Right lobe of liver (tissue), 6 donors: ENCODE measurements around the gene RINL. TPM values are rescaled to one million over a fixed set of nuclear protein-coding genes. Genes with fewer than 3 reads are reported as not detected.
A peak's percentile ranks its signal among the peaks of the same experiment; 100 is the strongest.

Source experiments
- ATAC-seq, 4 donors: fragments of 200-7000 bp; cut with Tn5 transposase; one replicate each; pipeline ENCODE4 v1.9.1; 2020; ENCODE audit warnings: mild to moderate bottlenecking in 4 of 4, moderate library complexity in 4 of 4
- DNase-seq, 3 donors: peaks; one replicate each; pipeline ENCODE4 v3.0.0-alpha.2; 2020
- H3K27ac ChIP-seq, 3 donors: fragments of 200-600 bp; one replicate each; pipeline ENCODE4 v1.8.0; 2022
- H3K27me3 ChIP-seq, 2 donors: fragments of 200-600 bp; one replicate each; pipeline ENCODE4 v1.8.0; 2022
- H3K36me3 ChIP-seq, 4 donors: fragments of 200-600 bp; sonication (generic) in 1 of 4; one replicate each; pipeline versions ENCODE4 v1.5.1 to v1.8.0; 2017 to 2022; ENCODE audit warnings: control low read depth in 1 of 4
- H3K4me1 ChIP-seq, 4 donors: fragments of 200-600 bp; sonication (generic) in 1 of 4; one replicate each; pipeline versions ENCODE4 v1.5.1 to v1.8.0; 2017 to 2022; ENCODE audit warnings: control low read depth in 1 of 4
- H3K4me3 ChIP-seq, 3 donors: fragments of 200-600 bp; one replicate each; pipeline ENCODE4 v1.8.0; 2022
- H3K9me3 ChIP-seq, 4 donors: fragments of 200-600 bp; sonication (generic) in 1 of 4; one replicate each; pipeline versions ENCODE4 v1.5.1 to v1.8.0; 2017 to 2022; ENCODE audit warnings: control low read depth in 1 of 4
- CTCF ChIP-seq, 4 donors: fragments of 200-600 bp in 3 of 4; fragments of 450-650 bp in 1 of 4; IDR thresholded peaks; one replicate each; pipeline versions ENCODE4 v1.5.1 to v1.8.0; 2016 to 2022; ENCODE audit warnings: antibody characterized with exemption in 4 of 4, mild to moderate bottlenecking in 2 of 4
- POLR2A ChIP-seq: fragments of 450-650 bp; IDR thresholded peaks from one replicate; pipeline ENCODE4 v1.6.1; 2017; ENCODE audit warnings: antibody characterized with exemption, mild to moderate bottlenecking
- WGBS: methylation state at CpG from one replicate; pipeline ENCODE4 v1.1.6; 2018; ENCODE audit warnings: low coverage, low lambda C conversion rate; ENCODE audit not compliant: insufficient coverage; ENCODE audit errors: missing lambda C conversion rate; 5-methylcytosine and 5-hydroxymethylcytosine counted together
- intact Hi-C, 2 donors: fragments of 100-400 bp; cut with DNase I; formaldehyde crosslinking; loops; one replicate each; pipeline versions ENCODE4 v1.11.2 to v1.14.1; 2022
- long read RNA-seq: library from polyadenylated mRNA; unstranded; transcript quantifications from one replicate; pipeline ENCODE4 v2.0.0, GENCODE V29; 2019
- total RNA-seq, 6 experiments: library from RNA; depleted of rRNA in 2 of 6; stranded (reverse); fragments of >200 nt in 2 of 6; fragmentation: NEBNext Ultra II Directional in 3 of 6; extraction: Animal tissue kit (Norgen Biotek cat#: 25700) in 3 of 6; gene quantifications; one replicate each; pipeline versions ENCODE4 v1.1.0 to v1.2.4, GENCODE V29; 2016 to 2023
- donor health status: DM: no; HTN: yes; CAD: no.
- donor health status: DM: no; HTN: no; CAD: no.
- donor health status: DM: no; HTN: no; CAD: no.
- donor health status: DM: no; HTN: yes; CAD: no.
- donor health status: DM: no; HTN: yes; CAD: no.

Gene RINL
- total RNA-seq: 10 to 100 TPM in 2 of 6 experiments, 1 to 10 TPM in 4; 3.3 to 13.8 (median 5.5) TPM
- long read RNA-seq, partial matches to known transcripts: 3 of 3 reads
- long read RNA-seq, other reads (novel, unspliced or antisense): 0 of 3 reads

GRCh38 chr19:38877781-38878574 is at the start of gene RINL:
Gene RINL (minus strand): TSS chr19:38878275. CDS start chr19:38876742, 1,533 bp downstream.
- ATAC-seq (peak; percentile 44 to 81 (median 67)), DNase-seq (peak in 1 of 3 donors; percentile 70)
- Histone ChIP-seq H3K4me3 (no peak within 1 kb of the TSS), H3K36me3 (no peaks in the 10 kb centered on the region), H3K4me1 (no peaks in the 10 kb centered on the region), H3K27ac (peak within 1 kb of the TSS; percentile 9 to 51 (median 20)), H3K9me3 (no peaks in the 10 kb centered on the region), H3K27me3 (no peaks in the 10 kb centered on the region)
- no peak for TF ChIP-seq POLR2A
- TF ChIP-seq CTCF (IDR thresholded peaks at IDR 0.05): no peak
- whole genome bisulfite sequencing: 39% methylated on average over 7 of the region's 11 CpGs
- intact Hi-C loops: no loop called here

- peaks cover 0 to 17% (median 6%) of the 10 kb centered on the region in 4 donors for H3K36me3 ChIP-seq
- ATAC-seq: peak in 1 of 4 donors; percentile 27
- no peaks in the 10 kb centered on the region for H3K9me3 ChIP-seq
- H3K27me3 ChIP-seq: no peaks in the 10 kb centered on the region
- peaks cover 0 to under 1% (median 0%) of the 10 kb centered on the region in 4 donors for H3K4me1 ChIP-seq
- intact Hi-C loops: no loop called here
- no peak overlapping the region for H3K4me3 ChIP-seq
- H3K27ac ChIP-seq: no peak overlapping the region
- peak in 2 of 3 donors; percentile 9 to 24 for DNase-seq
- TF ChIP-seq CTCF (IDR thresholded peaks at IDR 0.05) (no peak), POLR2A (no peak)
- 83% methylated on average over 5 of the region's 7 CpGs for WGBS
Observed at GRCh38 chr19:38924388-38924787, 46.3 kb upstream of the RINL start.

- H3K4me1 ChIP-seq: no peaks in the 10 kb centered on the region
- ATAC-seq: no peak
- H3K9me3 ChIP-seq: no peaks in the 10 kb centered on the region
- H3K36me3 ChIP-seq: peaks cover 0 to 17% (median 6%) of the 10 kb centered on the region in 4 donors
- H3K27ac ChIP-seq: no peak overlapping the region
- H3K4me3 ChIP-seq: no peak overlapping the region
- no peak for TF ChIP-seq CTCF (IDR thresholded peaks at IDR 0.05)
- H3K27me3 ChIP-seq: no peaks in the 10 kb centered on the region
- DNase-seq: no peak
- no CpG with 5 or more reads among the region's 5 CpGs for WGBS
- intact Hi-C loops: no loop called here
Observed at GRCh38 chr19:38922482-38922881, 44.4 kb upstream of the RINL start.

GRCh38 chr19:38921420-38922274 is 43.6 kb upstream of the RINL start:
- intact Hi-C loops: no loop called here

More at GRCh38 chr19:38921420-38922274, 43.6 kb upstream of the RINL start:
- H3K4me3 ChIP-seq: no peak overlapping the region
- 94% methylated on average over 5 of the region's 20 CpGs for WGBS
- TF ChIP-seq CTCF (IDR thresholded peaks at IDR 0.05) (no peak), POLR2A (no peak)
- ATAC-seq: no peak
- no peaks in the 10 kb centered on the region for H3K9me3 ChIP-seq
- peak in 2 of 3 donors; percentile 9 to 37 for DNase-seq
- no peaks in the 10 kb centered on the region for H3K4me1 ChIP-seq
- peaks cover 0 to 17% (median 6%) of the 10 kb centered on the region in 4 donors for H3K36me3 ChIP-seq
- no peaks in the 10 kb centered on the region for H3K27me3 ChIP-seq
- H3K27ac ChIP-seq: no peak overlapping the region
